HCT116 (cell line): ENCODE results near the gene MIF4GD. TPM values are rescaled to one million over a fixed set of nuclear protein-coding genes. Genes with fewer than 3 reads are reported as not detected.

Experiments
- ATAC-seq: fragments of 200-7000 bp; cut with Tn5 transposase; 2 replicates; pipeline ENCODE4 v1.9.1; 2020; ENCODE audit warnings: mild to moderate bottlenecking, moderate library complexity
- BruUV-seq: library from RNA; stranded (reverse); fragments of 400-500 nt; replicated peaks from 2 replicates; lab custom pipeline; 2021; lab: Mats Ljungman, UMichigan
- CTCF ChIA-PET: fragments of 300-600 bp; sonication (Branson Sonifier 250); formaldehyde crosslinking; loops from one replicate; lab custom pipeline; 2021; ENCODE audit warnings: antibody characterized with exemption; lab: Charles Lee
- POLR2A ChIA-PET: fragments of 300-600, 350-600 bp; sonication (Branson Sonifier 250); formaldehyde crosslinking; loops from one replicate; lab custom pipeline; 2021; ENCODE audit warnings: antibody characterized with exemption; lab: Charles Lee
- RAD21 ChIA-PET, 2 experiments: fragments of 300-600 bp; sonication (Branson Sonifier 250); formaldehyde crosslinking; loops; one replicate each; lab custom pipeline; 2023; ENCODE audit warnings: low total read pairs in 2 of 2; ENCODE audit not compliant: uncharacterized antibody in 2 of 2, unreplicated experiment in 2 of 2, low non-redundant PET in 1 of 2; lab: Charles Lee
- DNase-seq: peaks from one replicate; pipeline ENCODE4 v3.0.0-alpha.2; 2010; ENCODE audit warnings: low read depth, low spot score
- H2AFZ ChIP-seq: fragments of 200-600 bp; shearing (Covaris generic), sonication (generic); 2 replicates; pipeline ENCODE4 v1.6.1; 2017; ENCODE audit warnings: low read depth, mixed run types, mixed read lengths, antibody characterized with exemption, low read length; ENCODE audit not compliant: poor library complexity, severe bottlenecking
- H3K27ac ChIP-seq: 2 replicates; pipeline ENCODE4 v1.5.1; 2012; ENCODE audit warnings: low read depth, low read length
- H3K27me3 ChIP-seq: fragments of 200-600 bp; sonication (generic); 2 replicates; pipeline ENCODE4 v1.6.1; 2016; ENCODE audit warnings: mixed run types, low read length, mixed read lengths; ENCODE audit not compliant: insufficient read depth
- H3K36me3 ChIP-seq, 2 experiments: fragments of 200-500 bp in 1 of 2; fragments of 200-600 bp in 1 of 2; sonication (Bioruptor generic) in 1 of 2; sonication (generic) in 1 of 2; 2 replicates each; pipeline versions ENCODE4 v1.5.1 to v1.6.1; 2014 to 2016; ENCODE audit warnings: low read length in 2 of 2, inconsistent platforms in 1 of 2, mixed read lengths in 1 of 2, mixed run types in 1 of 2; ENCODE audit not compliant: insufficient read depth in 2 of 2, control insufficient read depth in 1 of 2
- H3K4me1 ChIP-seq, 2 experiments: fragments of 200-600 bp in 1 of 2; sonication (generic) in 1 of 2; 2 replicates each; pipeline versions ENCODE4 v1.5.1 to v1.6.1; 2012 to 2017; ENCODE audit warnings: low read length in 2 of 2, inconsistent platforms in 1 of 2, mild to moderate bottlenecking in 1 of 2, mixed read lengths in 1 of 2, mixed run types in 1 of 2, moderate library complexity in 1 of 2; ENCODE audit not compliant: insufficient read depth in 2 of 2, control insufficient read depth in 1 of 2
- H3K4me2 ChIP-seq: fragments of 200-600 bp; sonication (generic); 2 replicates; pipeline ENCODE4 v1.6.1; 2017; ENCODE audit warnings: mixed run types, low read length, mixed read lengths
- H3K4me3 ChIP-seq, 2 experiments: fragments of 200-600 bp in 1 of 2; sonication (generic) in 1 of 2; replicated peaks in 1 of 2; 2 replicates each; pipeline ENCODE4 v1.5.1; 2011 to 2016; ENCODE audit warnings: low read length in 2 of 2, control low read depth in 1 of 2, low read depth in 1 of 2, mild to moderate bottlenecking in 1 of 2, mixed read lengths in 1 of 2, mixed run types in 1 of 2
- H3K79me2 ChIP-seq: fragments of 200-600 bp; sonication (generic); 2 replicates; pipeline ENCODE4 v1.6.1; 2017; ENCODE audit warnings: mild to moderate bottlenecking, mixed run types, low read length, moderate library complexity, mixed read lengths; ENCODE audit not compliant: insufficient read depth
- H3K9ac ChIP-seq: fragments of 200-600 bp; sonication (generic); 2 replicates; pipeline ENCODE4 v1.6.1; 2016; ENCODE audit warnings: low read length, mixed read lengths
- H3K9me2 ChIP-seq: fragments of 200-600 bp; sonication (generic), shearing (Covaris generic); 2 replicates; pipeline ENCODE4 v1.6.1; 2017; ENCODE audit warnings: mixed run types, mild to moderate bottlenecking, moderate library complexity; ENCODE audit not compliant: insufficient read depth
- H3K9me3 ChIP-seq, 2 experiments: fragments of 200-500 bp in 1 of 2; fragments of 200-600 bp in 1 of 2; sonication (Bioruptor generic) in 1 of 2; sonication (generic) in 1 of 2; 2 replicates each; pipeline ENCODE4 v1.6.1; 2014 to 2017; ENCODE audit warnings: low read length in 2 of 2, mixed read lengths in 2 of 2, inconsistent platforms in 1 of 2, low read depth in 1 of 2, mild to moderate bottlenecking in 1 of 2, mixed run types in 1 of 2, moderate library complexity in 1 of 2; ENCODE audit not compliant: control insufficient read depth in 1 of 2, insufficient read depth in 1 of 2
- H4K20me1 ChIP-seq: fragments of 200-600 bp; sonication (generic), shearing (Covaris generic); 2 replicates; pipeline ENCODE4 v1.6.1; 2017; ENCODE audit warnings: mixed run types, mild to moderate bottlenecking, moderate library complexity; ENCODE audit not compliant: insufficient read depth
- TCF7L2 ChIP-seq: IDR thresholded peaks from 2 replicates; pipeline ENCODE4 v1.7.0; 2011; ENCODE audit warnings: borderline replicate concordance, inconsistent platforms; ENCODE audit not compliant: insufficient read depth, insufficient read length; ENCODE audit errors: extremely low read depth
- intact Hi-C: fragments of 100-400 bp; cut with micrococcal nuclease; formaldehyde crosslinking; loops from 2 replicates; pipeline ENCODE4 v1.10.0; 2022
- total RNA-seq: library from RNA; stranded (reverse); gene quantifications from one replicate; pipeline ENCODE4 v1.2.1, GENCODE V29; 2021; ENCODE audit not compliant: unreplicated experiment

Gene MIF4GD
- total RNA-seq, 1 experiment from 2014 or later, result 35.2 TPM

GRCh38 chr17:75218131-75218530 lies 52.9 kb downstream of the MIF4GD start:
- no peak for DNase-seq
- peaks cover 65% of the 10 kb centered on the region for H3K79me2 ChIP-seq
- no peak for TF ChIP-seq TCF7L2
- TF ChIP-seq, all 23 proteins: peak for 0
- no peak for ATAC-seq
- ChIA-PET CTCF (no interaction called here), RAD21 (no interaction called here), POLR2A (interaction anchor here (0.5 kb wide), 1 partner anchor 15 kb away, joined by 3 read pairs; no protein-coding TSS in a partner anchor)
- Histone ChIP-seq H3K27me3 (no peaks in the 10 kb centered on the region), H3K4me2 (no peak overlapping the region), H3K4me1 (no peaks in the 10 kb centered on the region), H3K9me3 (no peaks in the 10 kb centered on the region), H4K20me1 (no peaks in the 10 kb centered on the region), H3K36me3 (peaks cover 55 to 68% of the 10 kb centered on the region in 2 experiments), H2AFZ (no peak overlapping the region), H3K4me3 (no peak overlapping the region), H3K27ac (no peak overlapping the region), H3K9me2 (no peaks in the 10 kb centered on the region), H3K9ac (no peak overlapping the region)
- intact Hi-C loops, result no loop called here
- BruUV-seq, result no TSS peak

Other genes with a start within 250 kb of the MIF4GD start
- 407 TPM for gene ATP5PD, start 224.3 kb downstream of the MIF4GD start, total RNA-seq
- 23.3 TPM for gene KCTD2, start 224.0 kb downstream of the MIF4GD start, total RNA-seq
- 79.3 TPM for gene SLC16A5, start 183.3 kb downstream of the MIF4GD start, total RNA-seq
- 43.2 TPM for gene ARMC7, start 161.3 kb downstream of the MIF4GD start, total RNA-seq
- 115 TPM for gene NT5C, start 139.5 kb downstream of the MIF4GD start, total RNA-seq
- gene JPT1, start 116.7 kb downstream of the MIF4GD start, total RNA-seq, result 575 TPM
- 859 TPM for gene SUMO2, start 88.3 kb downstream of the MIF4GD start, total RNA-seq
- gene NUP85, start 65.6 kb downstream of the MIF4GD start, total RNA-seq, result 164 TPM
- 58.3 TPM for gene GGA3, start 9.6 kb downstream of the MIF4GD start, total RNA-seq
- 104 TPM for gene MRPS7, start 9.4 kb downstream of the MIF4GD start, total RNA-seq
- 38.7 TPM for gene SLC25A19, start 18.2 kb upstream of the MIF4GD start, total RNA-seq
- 146 TPM for gene GRB2, start 134.4 kb upstream of the MIF4GD start, total RNA-seq
- gene TMEM94, start 185.4 kb upstream of the MIF4GD start, total RNA-seq, result 75.4 TPM
- gene CASKIN2, start 244.3 kb upstream of the MIF4GD start, total RNA-seq, result 38.4 TPM
- 87.3 TPM for gene TSEN54, start 245.3 kb upstream of the MIF4GD start, total RNA-seq